K562 (cell line): Measurements from ENCODE around the gene MBOAT2. TPM values are rescaled to one million over a fixed set of nuclear protein-coding genes. Genes with fewer than 3 reads are reported as not detected.

Source experiments
- ATAC-seq: fragments of 200-7000 bp; cut with Tn5 transposase; 3 replicates; pipeline ENCODE4 v1.9.1; 2020; ENCODE audit warnings: moderate library complexity
- BruUV-seq: library from RNA; stranded (reverse); fragments of 400-500 nt; replicated peaks from 2 replicates; lab custom pipeline; 2021; lab: Mats Ljungman, UMichigan
- CTCF ChIA-PET: fragments of 300-600 bp; formaldehyde crosslinking; extraction: SDS; loops from one replicate; lab custom pipeline; 2021; ENCODE audit warnings: low intra/inter-chr PET ratio; lab: Yijun Ruan, JAX
- POLR2A ChIA-PET: fragments of 300-600, 350-650 bp; sonication (Branson Sonifier 250); formaldehyde crosslinking; extraction: SDS; loops from one replicate; lab custom pipeline; 2021; ENCODE audit warnings: antibody characterized with exemption, inconsistent platforms; lab: Yijun Ruan, JAX
- DNase-seq, 4 experiments: peaks; one replicate each; pipeline versions ENCODE4 v3.0.0 to v3.0.0-alpha.2; 2011 to 2018; ENCODE audit warnings: low spot score in 3 of 4, mixed read lengths in 3 of 4; ENCODE audit errors: extremely low read depth in 1 of 4
- FAIRE-seq: peaks from 2 replicates; lab custom pipeline; 2011; peaks lifted over from hg19 to GRCh38; lab: Jason Lieb, UNC
- H2AFZ ChIP-seq: 2 replicates; pipeline ENCODE4 v1.6.0; 2011; ENCODE audit warnings: low read depth, low read length, control low read depth, inconsistent platforms
- H3K27ac ChIP-seq: fragments of 200-600 bp; 3 replicates; pipeline ENCODE4 v1.8.0; 2011; ENCODE audit warnings: low read depth, mild to moderate bottlenecking, control low read depth, inconsistent platforms, low read length, moderate library complexity, mixed read lengths; ENCODE audit errors: extremely low read depth
- H3K27me3 ChIP-seq, 2 experiments: fragments of 300-600 bp in 1 of 2; 2 replicates in 1 of 2; 3 replicates in 1 of 2; pipeline versions ENCODE4 v1.6.0 to v1.8.0; 2011; ENCODE audit warnings: inconsistent platforms in 2 of 2, low read length in 2 of 2, mild to moderate bottlenecking in 1 of 2, mixed read lengths in 1 of 2, moderate library complexity in 1 of 2; ENCODE audit not compliant: control insufficient read depth in 2 of 2, insufficient read depth in 2 of 2
- H3K36me3 ChIP-seq: fragments of 300-600 bp; 3 replicates; pipeline ENCODE4 v1.8.0; 2011; ENCODE audit warnings: mild to moderate bottlenecking, low read length, inconsistent platforms; ENCODE audit not compliant: control insufficient read depth, insufficient read depth
- H3K4me1 ChIP-seq, 2 experiments: fragments of 200-600 bp in 1 of 2; replicated peaks in 1 of 2; 2 replicates in 1 of 2; 3 replicates in 1 of 2; pipeline versions ENCODE4 v1.5.1 to v1.8.0; 2011; ENCODE audit warnings: inconsistent platforms in 2 of 2, low read length in 2 of 2, mild to moderate bottlenecking in 1 of 2, mixed read lengths in 1 of 2, moderate library complexity in 1 of 2; ENCODE audit not compliant: control insufficient read depth in 2 of 2, insufficient read depth in 2 of 2
- H3K4me2 ChIP-seq: 2 replicates; pipeline ENCODE4 v1.6.1; 2011; ENCODE audit warnings: low read length, control low read depth, inconsistent platforms, mixed read lengths; ENCODE audit not compliant: insufficient read depth
- H3K4me3 ChIP-seq: fragments of 200-600 bp; sonication (generic), shearing (Covaris generic); 2 replicates; pipeline ENCODE4 v1.5.1; 2016; ENCODE audit warnings: control low read depth, inconsistent platforms
- H3K79me2 ChIP-seq: fragments of 200-600 bp; 3 replicates; pipeline ENCODE4 v1.8.0; 2011; ENCODE audit warnings: low read length, inconsistent platforms; ENCODE audit not compliant: control insufficient read depth, insufficient read depth
- H3K9ac ChIP-seq, 2 experiments: 2 replicates each; pipeline versions ENCODE4 v1.6.0 to v1.6.1; 2011; ENCODE audit warnings: low read depth in 2 of 2, low read length in 2 of 2, control low read depth in 1 of 2, inconsistent platforms in 1 of 2, mild to moderate bottlenecking in 1 of 2, mixed read lengths in 1 of 2; ENCODE audit not compliant: insufficient read depth in 1 of 2
- H3K9me1 ChIP-seq: one replicate; pipeline ENCODE4 v1.6.0; 2011; ENCODE audit warnings: inconsistent platforms, mild to moderate bottlenecking, low read length, moderate library complexity; ENCODE audit not compliant: control insufficient read depth, insufficient read depth
- H3K9me3 ChIP-seq: replicated peaks from 2 replicates; pipeline ENCODE4 v1.5.1; 2011; ENCODE audit warnings: low read depth, low read length, inconsistent platforms; ENCODE audit not compliant: control insufficient read depth, insufficient read depth
- H4K20me1 ChIP-seq: replicated peaks from 2 replicates; pipeline ENCODE4 v1.6.1; 2011; ENCODE audit warnings: low read length, inconsistent platforms, mixed read lengths; ENCODE audit not compliant: control insufficient read depth, insufficient read depth
- HEY1 ChIP-seq: fragments of 250-450 bp; sonication (Bioruptor Pico); IDR thresholded peaks from 2 replicates; pipeline ENCODE4 v1.5.0; 2020; ENCODE audit warnings: mild to moderate bottlenecking, moderate library complexity, borderline replicate concordance
- MTA1 ChIP-seq: fragments of 450-650 bp; IDR thresholded peaks from 2 replicates; pipeline ENCODE4 v1.6.1; 2017; ENCODE audit warnings: borderline replicate concordance
- NCOA6 ChIP-seq: fragments of 450-650 bp; IDR thresholded peaks from 2 replicates; pipeline ENCODE4 v1.6.1; 2017; ENCODE audit warnings: mild to moderate bottlenecking
- POLR2AphosphoS5 ChIP-seq: IDR thresholded peaks from 2 replicates; pipeline ENCODE4 v1.6.1; 2011; ENCODE audit warnings: mild to moderate bottlenecking, low read depth, low read length, moderate library complexity; ENCODE audit not compliant: control insufficient read depth, insufficient read depth
- POLR2G ChIP-seq: fragments of 200-400 bp; formaldehyde crosslinking; IDR thresholded peaks from 2 replicates; pipeline ENCODE4 v1.6.1; 2017; ENCODE audit warnings: low read depth, mild to moderate bottlenecking, antibody characterized with exemption, low read length, moderate library complexity
- ZBTB33 ChIP-seq: sonication (generic); formaldehyde crosslinking; IDR thresholded peaks from 2 replicates; pipeline ENCODE4 v1.8.1; 2023; ENCODE audit warnings: mild to moderate bottlenecking, missing genetic modification reagents
- ZBTB9 ChIP-seq: fragments of 450-650 bp; formaldehyde crosslinking; IDR thresholded peaks from 2 replicates; pipeline ENCODE4 v1.4.0; 2020; ENCODE audit warnings: mild to moderate bottlenecking, moderate library complexity
- ZNF232 ChIP-seq: sonication (generic); formaldehyde crosslinking; IDR thresholded peaks from 2 replicates; pipeline ENCODE4 v1.8.0; 2022; ENCODE audit warnings: mild to moderate bottlenecking, missing genetic modification reagents
- WGBS: fragments of 100-300 bp; shearing (Covaris generic); methylation state at CpG from one replicate; pipeline ENCODE4 v1.1.6; 2016; ENCODE audit warnings: low coverage, mixed read lengths; ENCODE audit not compliant: insufficient coverage; ENCODE audit errors: missing lambda C conversion rate; 5-methylcytosine and 5-hydroxymethylcytosine counted together
- in situ Hi-C: fragments of 300-500 bp; cut with MboI; formaldehyde crosslinking; loops from 4 replicates; pipeline ENCODE4 v1.15.0; 2018; ENCODE audit warnings: inconsistent platforms, mixed read lengths
- intact Hi-C: fragments of 100-400 bp; cut with micrococcal nuclease; formaldehyde crosslinking; loops from 2 replicates; pipeline ENCODE4 v1.14.2; 2022
- polyA plus RNA-seq, 8 experiments: library from polyadenylated mRNA; depleted of rRNA in 4 of 8; stranded (reverse) in 5 of 8; unstranded in 3 of 8; fragments of >200 nt; fragmentation: Nextera tagmentation in 2 of 8; fragmentation: Illumina TruSeq in 1 of 8; extraction: Ambion mirVana in 2 of 8; extraction: Trizol in 1 of 8; gene quantifications; 2 replicates each; pipeline versions ENCODE4 v1.2.1 to v1.2.3, GENCODE V29; 2011 to 2014; ENCODE audit warnings: inconsistent platforms in 1 of 8, missing spikeins in 1 of 8
- total RNA-seq, 7 experiments: library from RNA; depleted of rRNA in 6 of 7; stranded (reverse); fragments of >200 nt in 6 of 7; fragmentation: Illumina TruSeq in 2 of 7; extraction: Trizol in 2 of 7; gene quantifications; 2 replicates each; pipeline versions ENCODE4 v1.2.1 to v1.2.3, GENCODE V29; 2011 to 2021; ENCODE audit warnings: low replicate concordance in 1 of 7

The MBOAT2 gene
- total and polyA plus RNA-seq, 9 of the 15 experiments (the other 6 are each of a cell fraction or from before 2014, with no cell fraction given) = 8.4 to 122 (median 27.6) TPM

- intact Hi-C loops = no loop called here
- Histone ChIP-seq H3K27me3 (no peaks in the 10 kb centered on the region), H2AFZ (no peak overlapping the region), H3K27ac (no peak overlapping the region), H3K4me1 (peaks cover 4 to 8% of the 10 kb centered on the region in 2 experiments; a peak in 2 of 5 replicates), H3K9me1 (no peaks in the 10 kb centered on the region), H3K9ac (no peak overlapping the region), H4K20me1 (no peaks in the 10 kb centered on the region), H3K4me3 (no peak overlapping the region), H3K79me2 (no peaks in the 10 kb centered on the region), H3K4me2 (no peak overlapping the region), H3K36me3 (peaks cover 71% of the 10 kb centered on the region), H3K9me3 (no peaks in the 10 kb centered on the region)
- POLR2A ChIA-PET = no interaction called here
- TF ChIP-seq MTA1 (no peak), ZBTB33 (CRISPR knock-in tag) (peak; percentile 90), NCOA6 (no peak), POLR2AphosphoS5 (0 out of 2 replicates have a peak, but pooled peaks have one; percentile 12), POLR2G (0 out of 2 replicates have a peak, but pooled peaks have one; percentile 13), HEY1 (no peak), ZNF232 (CRISPR knock-in tag) (no peak), ZBTB9 (CRISPR knock-in tag) (peak; percentile 58; the same call in 1 of the 2 replicates)
- BruUV-seq = no TSS peak
- CTCF ChIA-PET = no interaction called here
- ATAC-seq = no peak
- 96% methylated on average over 19 of the region's 19 CpGs for WGBS
- DNase-seq = no peak
- in situ Hi-C loops = no loop called here
- FAIRE-seq = no peak
These were observed 65.1 kb downstream of the MBOAT2 start for GRCh38 chr2:8938384-8938783.
